GM21529 (cell line): ENCODE measurements around the gene SLC26A4.
A peak's percentile ranks its signal among the peaks of the same experiment; 100 is the strongest.

Experiments
- ATAC-seq: cut with Tn5 transposase; IDR thresholded peaks from one replicate; pipeline ENCODE4 v1.9.1; 2021; ENCODE audit not compliant: unreplicated experiment

The SLC26A4 gene

GRCh38 chr7:107659666-107660065, 962 bp upstream of the SLC26A4 start:
- no peak for ATAC-seq

GRCh38 chr7:107661081-107661864, 645 bp downstream of the SLC26A4 start:
- ATAC-seq, result peak; percentile 51

- ATAC-seq, result no peak
These were observed 1.3 kb downstream of the SLC26A4 start for GRCh38 chr7:107661865-107662379.

- ATAC-seq, result no peak
These were observed 2.6 kb downstream of the SLC26A4 start for GRCh38 chr7:107663196-107663595.

GRCh38 chr7:107666790-107667189, 6.2 kb downstream of the SLC26A4 start:
- no peak for ATAC-seq

GRCh38 chr7:107667341-107667740, 6.7 kb downstream of the SLC26A4 start:
- ATAC-seq, result no peak

GRCh38 chr7:107668296-107668695, 7.7 kb downstream of the SLC26A4 start:
- ATAC-seq, result no peak

GRCh38 chr7:107672183-107672582, 11.6 kb downstream of the SLC26A4 start:
- no peak for ATAC-seq

- ATAC-seq, result no peak
These were observed 15.6 kb downstream of the SLC26A4 start for GRCh38 chr7:107676249-107676648.

GRCh38 chr7:107678110-107678753, 17.6 kb downstream of the SLC26A4 start:
- ATAC-seq, result no peak

GRCh38 chr7:107680478-107680877, 19.9 kb downstream of the SLC26A4 start:
- no peak for ATAC-seq

GRCh38 chr7:107682886-107683285, 22.3 kb downstream of the SLC26A4 start:
- ATAC-seq, result no peak

GRCh38 chr7:107684287-107684686, 23.7 kb downstream of the SLC26A4 start:
- no peak for ATAC-seq

- no peak for ATAC-seq
These were observed 24.4 kb downstream of the SLC26A4 start for GRCh38 chr7:107684947-107685463.

- ATAC-seq, result no peak
These were observed 26.3 kb downstream of the SLC26A4 start for GRCh38 chr7:107686816-107687387.

GRCh38 chr7:107687656-107688055, 27.0 kb downstream of the SLC26A4 start:
- ATAC-seq, result no peak

GRCh38 chr7:107689553-107689952, 28.9 kb downstream of the SLC26A4 start:
- ATAC-seq, result no peak

- no peak for ATAC-seq
These were observed 29.5 kb downstream of the SLC26A4 start for GRCh38 chr7:107690084-107690483.

GRCh38 chr7:107690611-107691010, 30.0 kb downstream of the SLC26A4 start:
- no peak for ATAC-seq

- no peak for ATAC-seq
These were observed 31.1 kb downstream of the SLC26A4 start for GRCh38 chr7:107691716-107692115.

GRCh38 chr7:107692501-107692900, 31.9 kb downstream of the SLC26A4 start:
- no peak for ATAC-seq

- no peak for ATAC-seq
These were observed 32.8 kb downstream of the SLC26A4 start for GRCh38 chr7:107693396-107693795.
